ENCODE measurements around the gene PERP.

DNA sequence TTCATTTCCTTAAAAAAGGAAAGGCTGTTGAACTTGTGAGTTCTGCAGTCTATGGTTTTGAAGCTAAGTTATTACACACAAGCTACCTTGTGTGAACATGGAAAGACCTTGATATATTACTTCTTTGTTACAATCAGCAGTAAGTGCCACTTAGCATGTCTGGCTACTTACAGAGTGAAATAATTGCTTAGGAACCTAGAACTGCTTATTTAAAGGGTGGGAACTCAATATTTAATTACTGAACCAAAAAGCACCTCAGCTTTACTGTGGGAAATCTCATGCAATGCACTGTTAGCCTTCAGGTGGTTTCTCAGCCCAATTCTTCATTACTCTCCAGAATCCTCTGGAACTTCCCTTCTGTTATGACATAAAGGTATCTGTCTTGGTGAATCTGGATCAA, 17.9 kb downstream of the PERP start:
- TF ChIP-seq, protein P1, sequence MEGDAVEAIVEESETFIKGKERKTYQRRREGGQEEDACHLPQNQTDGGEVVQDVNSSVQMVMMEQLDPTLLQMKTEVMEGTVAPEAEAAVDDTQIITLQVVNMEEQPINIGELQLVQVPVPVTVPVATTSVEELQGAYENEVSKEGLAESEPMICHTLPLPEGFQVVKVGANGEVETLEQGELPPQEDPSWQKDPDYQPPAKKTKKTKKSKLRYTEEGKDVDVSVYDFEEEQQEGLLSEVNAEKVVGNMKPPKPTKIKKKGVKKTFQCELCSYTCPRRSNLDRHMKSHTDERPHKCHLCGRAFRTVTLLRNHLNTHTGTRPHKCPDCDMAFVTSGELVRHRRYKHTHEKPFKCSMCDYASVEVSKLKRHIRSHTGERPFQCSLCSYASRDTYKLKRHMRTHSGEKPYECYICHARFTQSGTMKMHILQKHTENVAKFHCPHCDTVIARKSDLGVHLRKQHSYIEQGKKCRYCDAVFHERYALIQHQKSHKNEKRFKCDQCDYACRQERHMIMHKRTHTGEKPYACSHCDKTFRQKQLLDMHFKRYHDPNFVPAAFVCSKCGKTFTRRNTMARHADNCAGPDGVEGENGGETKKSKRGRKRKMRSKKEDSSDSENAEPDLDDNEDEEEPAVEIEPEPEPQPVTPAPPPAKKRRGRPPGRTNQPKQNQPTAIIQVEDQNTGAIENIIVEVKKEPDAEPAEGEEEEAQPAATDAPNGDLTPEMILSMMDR (IDR thresholded peaks at IDR 0.05) = no peak
- no peak for TF ChIP-seq POLR2A (IDR thresholded peaks at IDR 0.05)
- no peak for TF ChIP-seq POLR2AphosphoS5 (IDR thresholded peaks at IDR 0.05; ENCODE audit: insufficient read depth in 1 of 2, low read depth in 1 of 2)

Data from vagina (tissue), 2 donors.